Measurements from ENCODE around the gene NUP62.

The NUP62 gene

DNA sequence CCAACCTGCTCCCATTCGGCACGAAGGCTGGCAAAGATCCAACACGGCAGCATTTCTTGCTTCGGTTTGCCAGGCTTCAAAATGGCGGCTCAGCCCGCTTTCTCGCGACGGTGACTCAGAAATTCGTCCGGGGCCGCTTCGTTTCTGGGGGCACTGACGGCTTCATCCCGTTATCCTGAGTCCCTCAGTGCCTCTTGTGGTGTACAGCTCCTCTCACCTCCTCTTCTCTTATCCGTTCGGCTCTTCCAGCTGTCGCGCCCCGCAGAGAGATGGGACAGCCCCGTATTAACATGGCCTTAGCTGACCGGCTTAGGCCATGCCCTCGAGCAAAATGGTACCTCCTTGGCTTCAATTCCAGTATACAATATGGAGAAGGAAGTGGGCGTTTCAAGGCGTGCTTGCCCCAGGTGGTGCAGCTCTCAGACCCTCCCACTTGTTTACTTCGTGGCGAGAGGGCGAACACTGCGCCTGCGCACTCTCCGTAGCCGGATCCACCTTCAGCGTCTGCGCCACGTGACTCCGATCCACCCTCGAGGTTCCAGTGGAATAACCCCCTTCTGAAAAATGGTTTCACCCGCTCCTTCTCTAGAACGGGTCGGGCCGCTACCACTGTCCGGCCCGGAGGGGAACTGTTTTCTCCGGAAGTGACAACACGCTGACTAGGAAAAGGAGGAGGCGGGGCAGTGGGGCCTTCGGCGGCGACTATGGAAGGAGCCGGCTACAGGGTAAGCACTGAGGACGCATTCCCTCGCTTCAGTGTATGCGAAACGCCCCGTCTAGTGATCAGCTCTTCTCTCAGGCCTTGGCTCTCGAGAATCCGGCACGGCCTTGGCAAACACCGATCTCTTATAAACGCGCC is 52.1 kb downstream of the NUP62 start, which contains the start of the genes AKT1S1 and TBC1D17:
TSS of gene AKT1S1 (minus strand) at position 336 of the 859 bp plus-strand sequence. CDS start 4,060 bp downstream, outside the sequence.
TSS of gene TBC1D17 (plus strand) at position 683 of the 859 bp plus-strand sequence. CDS start at position 705, 22 bp downstream.
- H3K4me3 ChIP-seq (ENCODE audit: low read depth in 1 of 5, low read length in 5 of 5) = peak within 1 kb of the TSS; percentile 86 to 100 (median 98)
- H3K36me3 ChIP-seq (ENCODE audit: control insufficient read depth in 5 of 5, insufficient read depth in 5 of 5, low read length in 5 of 5) = peaks cover 0 to 52% (median 36%) of the 10 kb centered on the region in 5 donors
- peaks cover 3 to 36% (median 28%) of the 10 kb centered on the region in 5 donors for H3K4me1 ChIP-seq (ENCODE audit: control insufficient read depth in 5 of 5, insufficient read depth in 5 of 5, low read length in 5 of 5)
- H3K9ac ChIP-seq (ENCODE audit: low read length in 5 of 5) = peak within 1 kb of the TSS; percentile 92 to 100 (median 97)
- no peaks in the 10 kb centered on the region for H3K9me3 ChIP-seq (ENCODE audit: control insufficient read depth in 5 of 5, low read length in 5 of 5)
- no peaks in the 10 kb centered on the region for H3K27me3 ChIP-seq (ENCODE audit: control insufficient read depth in 5 of 5, insufficient read depth in 4 of 5, low read length in 5 of 5)
- peak within 1 kb of the TSS; percentile 99 for H3K27ac ChIP-seq (ENCODE audit: low read depth, low read length)

DNA sequence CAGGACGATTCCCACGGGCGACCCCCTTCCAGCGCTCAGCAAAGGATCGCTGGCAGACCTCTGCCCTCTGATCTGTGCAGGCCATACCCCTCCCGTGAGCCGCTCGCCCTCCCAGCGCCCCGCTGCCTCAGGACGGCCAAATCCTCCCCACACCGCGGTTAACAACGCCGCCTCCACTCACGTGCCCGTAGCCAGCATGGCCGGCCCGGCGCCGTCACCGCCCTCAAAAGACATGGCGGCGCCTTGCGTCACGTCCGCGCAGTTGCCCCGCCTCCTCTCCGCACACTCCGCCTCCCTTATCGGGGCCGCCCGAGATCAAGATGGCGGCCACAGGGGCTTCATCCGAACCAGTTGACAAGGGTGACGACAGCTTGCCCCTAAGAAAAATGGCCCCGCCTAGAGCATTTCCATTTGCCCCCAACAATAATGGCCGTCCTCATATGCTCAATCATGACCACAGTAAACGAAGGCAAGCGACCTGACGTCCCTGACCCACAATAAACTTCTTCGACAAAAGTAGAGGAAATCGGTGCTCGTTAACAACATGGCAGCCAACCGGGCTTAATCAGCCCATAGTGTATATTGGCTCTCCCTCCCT is 52.8 kb downstream of the NUP62 start:
- Histone ChIP-seq H3K4me1 (ENCODE audit: control insufficient read depth in 5 of 5, insufficient read depth in 5 of 5, low read length in 5 of 5) (peaks cover 3 to 36% (median 31%) of the 10 kb centered on the region in 5 donors), H3K4me3 (ENCODE audit: low read depth in 1 of 5, low read length in 5 of 5) (peak overlapping the region; percentile 86 to 100 (median 98)), H3K9me3 (ENCODE audit: control insufficient read depth in 5 of 5, low read length in 5 of 5) (no peaks in the 10 kb centered on the region), H3K36me3 (ENCODE audit: control insufficient read depth in 5 of 5, insufficient read depth in 5 of 5, low read length in 5 of 5) (peaks cover 0 to 48% (median 31%) of the 10 kb centered on the region in 5 donors), H3K27me3 (ENCODE audit: control insufficient read depth in 5 of 5, insufficient read depth in 4 of 5, low read length in 5 of 5) (no peaks in the 10 kb centered on the region), H3K9ac (ENCODE audit: low read length in 5 of 5) (peak overlapping the region; percentile 92 to 100 (median 97)), H3K27ac (ENCODE audit: low read depth, low read length) (peak overlapping the region; percentile 99)

DNA sequence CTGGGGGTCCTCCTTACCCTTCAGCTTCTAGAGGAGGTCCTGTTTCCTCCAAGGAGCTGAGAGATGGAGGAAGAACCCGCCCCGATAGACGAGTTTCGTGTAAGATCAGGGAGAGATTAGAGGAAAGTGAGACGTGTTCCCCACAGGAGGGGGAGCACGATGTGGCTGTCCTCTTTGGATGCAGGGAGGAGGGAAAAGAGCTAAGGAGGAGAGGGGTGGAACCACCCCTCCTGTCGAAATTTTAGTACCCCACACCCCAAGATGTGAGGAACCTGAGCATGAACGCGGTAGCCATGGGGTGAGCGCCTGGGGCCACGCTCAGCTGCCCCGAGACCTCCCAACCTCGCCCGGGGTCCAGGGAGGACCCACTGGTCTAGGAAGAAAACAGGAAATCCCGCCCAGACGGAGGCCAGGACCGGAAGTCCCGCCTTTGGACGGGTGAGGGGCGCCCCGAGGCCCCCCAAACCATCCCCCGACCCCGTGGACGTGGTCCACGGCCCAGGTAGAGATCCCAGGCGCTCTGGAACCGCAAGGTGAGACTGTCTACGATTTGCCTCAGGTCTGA is 53.4 kb downstream of the NUP62 start:
- peak overlapping the region; percentile 82 to 100 (median 96) for H3K4me3 ChIP-seq (ENCODE audit: low read depth in 1 of 5, low read length in 5 of 5)
- no peaks in the 10 kb centered on the region for H3K9me3 ChIP-seq (ENCODE audit: control insufficient read depth in 5 of 5, low read length in 5 of 5)
- H3K36me3 ChIP-seq (ENCODE audit: control insufficient read depth in 5 of 5, insufficient read depth in 5 of 5, low read length in 5 of 5) = peaks cover 0 to 48% (median 28%) of the 10 kb centered on the region in 5 donors
- H3K27ac ChIP-seq (ENCODE audit: low read depth, low read length) = peak overlapping the region; percentile 99
- peaks cover 3 to 38% (median 31%) of the 10 kb centered on the region in 5 donors for H3K4me1 ChIP-seq (ENCODE audit: control insufficient read depth in 5 of 5, insufficient read depth in 5 of 5, low read length in 5 of 5)
- H3K9ac ChIP-seq (ENCODE audit: low read length in 5 of 5) = peak overlapping the region; percentile 63 to 100 (median 97)
- no peaks in the 10 kb centered on the region for H3K27me3 ChIP-seq (ENCODE audit: control insufficient read depth in 5 of 5, insufficient read depth in 4 of 5, low read length in 5 of 5)

DNA sequence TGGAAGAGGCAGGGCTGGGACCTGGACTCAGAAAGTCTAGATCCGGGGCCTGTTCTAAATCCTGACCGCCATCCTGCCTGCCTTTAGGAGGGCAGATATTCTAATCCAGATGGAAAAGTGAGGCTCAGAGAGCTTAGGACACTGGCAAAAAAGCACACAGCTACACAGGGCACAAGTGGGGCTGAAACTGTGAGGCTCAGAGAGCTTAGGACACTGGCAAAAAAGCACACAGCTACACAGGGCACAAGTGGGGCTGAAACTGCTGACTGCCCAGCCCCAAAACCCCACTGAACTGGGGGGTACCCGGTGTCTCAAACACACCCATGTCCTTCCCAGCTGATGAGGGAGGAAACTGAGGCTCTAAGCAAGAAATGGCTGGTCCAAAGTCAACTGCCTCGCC is 54.1 kb downstream of the NUP62 start:
- H3K27me3 ChIP-seq (ENCODE audit: control insufficient read depth in 5 of 5, insufficient read depth in 4 of 5, low read length in 5 of 5) = no peaks in the 10 kb centered on the region
- peak overlapping the region; percentile 63 to 100 (median 97) for H3K9ac ChIP-seq (ENCODE audit: low read length in 5 of 5)
- H3K36me3 ChIP-seq (ENCODE audit: control insufficient read depth in 5 of 5, insufficient read depth in 5 of 5, low read length in 5 of 5) = peaks cover 0 to 46% (median 22%) of the 10 kb centered on the region in 5 donors
- peaks cover 4 to 45% (median 37%) of the 10 kb centered on the region in 5 donors for H3K4me1 ChIP-seq (ENCODE audit: control insufficient read depth in 5 of 5, insufficient read depth in 5 of 5, low read length in 5 of 5)
- no peaks in the 10 kb centered on the region for H3K9me3 ChIP-seq (ENCODE audit: control insufficient read depth in 5 of 5, low read length in 5 of 5)
- H3K4me3 ChIP-seq (ENCODE audit: low read depth in 1 of 5, low read length in 5 of 5) = peak overlapping the region; percentile 82 to 100 (median 96)
- H3K27ac ChIP-seq (ENCODE audit: low read depth, low read length) = no peak overlapping the region

DNA sequence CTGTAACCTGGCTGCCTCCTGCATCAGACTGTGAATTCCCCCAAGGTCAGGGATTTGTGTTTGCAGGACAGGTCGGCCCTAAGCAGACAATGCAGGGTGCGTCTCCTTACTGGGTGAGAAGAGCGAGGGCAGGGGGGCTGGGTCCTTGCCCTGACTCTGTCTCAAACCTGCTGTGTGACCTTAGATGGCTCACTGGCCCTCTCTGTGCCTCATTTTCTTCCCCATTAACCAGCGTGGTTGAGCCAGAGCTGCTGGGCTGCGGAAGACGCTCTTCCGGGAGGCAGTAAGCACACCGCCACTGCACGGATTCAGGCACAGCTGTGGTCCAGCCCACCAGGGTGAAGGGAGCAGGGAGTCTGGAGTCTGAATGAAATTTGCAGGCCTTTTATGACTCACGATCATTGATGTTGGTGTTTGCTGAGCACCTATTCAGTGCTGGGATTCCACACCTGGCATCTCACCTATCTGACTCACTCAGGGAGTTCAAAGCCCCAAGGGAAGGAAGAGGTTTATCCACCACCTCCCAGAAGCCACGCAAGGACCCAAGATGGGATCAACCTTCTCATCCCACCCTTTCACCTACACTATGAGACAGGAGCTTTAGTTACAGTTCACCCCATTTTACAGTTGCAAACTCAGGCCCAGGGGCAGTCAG is 54.7 kb downstream of the NUP62 start:
- H3K27ac ChIP-seq (ENCODE audit: low read depth, low read length) = no peak overlapping the region
- no peaks in the 10 kb centered on the region for H3K9me3 ChIP-seq (ENCODE audit: control insufficient read depth in 5 of 5, low read length in 5 of 5)
- H3K27me3 ChIP-seq (ENCODE audit: control insufficient read depth in 5 of 5, insufficient read depth in 4 of 5, low read length in 5 of 5) = no peaks in the 10 kb centered on the region
- H3K4me1 ChIP-seq (ENCODE audit: control insufficient read depth in 5 of 5, insufficient read depth in 5 of 5, low read length in 5 of 5) = peaks cover 6 to 50% (median 40%) of the 10 kb centered on the region in 5 donors
- peak overlapping the region in 4 of 5 donors; percentile 38 to 100 (median 96) for H3K9ac ChIP-seq (ENCODE audit: low read length in 5 of 5)
- H3K4me3 ChIP-seq (ENCODE audit: low read depth in 1 of 5, low read length in 5 of 5) = no peak overlapping the region
- H3K36me3 ChIP-seq (ENCODE audit: control insufficient read depth in 5 of 5, insufficient read depth in 5 of 5, low read length in 5 of 5) = peaks cover 0 to 41% (median 19%) of the 10 kb centered on the region in 5 donors

DNA sequence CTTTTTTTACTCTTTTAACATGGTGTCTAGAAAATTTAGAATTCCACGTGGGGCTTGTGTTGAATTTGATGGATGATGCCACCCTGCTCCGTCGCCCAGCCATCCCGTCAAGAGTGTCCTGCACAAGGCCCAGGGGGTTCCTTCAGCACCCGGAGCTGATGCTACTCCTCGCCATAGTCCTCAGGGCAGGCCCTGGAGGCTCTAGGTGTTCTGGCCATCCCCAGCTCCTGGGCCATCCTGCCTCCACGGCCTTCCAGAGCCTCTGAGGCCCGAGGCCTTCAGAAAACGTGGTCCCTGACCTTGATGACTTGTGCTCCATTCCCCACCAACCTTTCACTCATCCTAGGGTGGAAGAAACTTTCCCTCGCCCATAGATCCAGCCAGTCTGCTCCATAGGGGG is 55.5 kb downstream of the NUP62 start:
- H3K4me3 ChIP-seq (ENCODE audit: low read depth in 1 of 5, low read length in 5 of 5) = no peak overlapping the region
- no peak overlapping the region for H3K27ac ChIP-seq (ENCODE audit: low read depth, low read length)
- H3K36me3 ChIP-seq (ENCODE audit: control insufficient read depth in 5 of 5, insufficient read depth in 5 of 5, low read length in 5 of 5) = peaks cover 0 to 33% (median 12%) of the 10 kb centered on the region in 5 donors
- H3K9ac ChIP-seq (ENCODE audit: low read length in 5 of 5) = peak overlapping the region in 1 of 5 donors; percentile 2
- H3K4me1 ChIP-seq (ENCODE audit: control insufficient read depth in 5 of 5, insufficient read depth in 5 of 5, low read length in 5 of 5) = peaks cover 11 to 50% (median 39%) of the 10 kb centered on the region in 5 donors
- no peaks in the 10 kb centered on the region for H3K27me3 ChIP-seq (ENCODE audit: control insufficient read depth in 5 of 5, insufficient read depth in 4 of 5, low read length in 5 of 5)
- no peaks in the 10 kb centered on the region for H3K9me3 ChIP-seq (ENCODE audit: control insufficient read depth in 5 of 5, low read length in 5 of 5)

DNA sequence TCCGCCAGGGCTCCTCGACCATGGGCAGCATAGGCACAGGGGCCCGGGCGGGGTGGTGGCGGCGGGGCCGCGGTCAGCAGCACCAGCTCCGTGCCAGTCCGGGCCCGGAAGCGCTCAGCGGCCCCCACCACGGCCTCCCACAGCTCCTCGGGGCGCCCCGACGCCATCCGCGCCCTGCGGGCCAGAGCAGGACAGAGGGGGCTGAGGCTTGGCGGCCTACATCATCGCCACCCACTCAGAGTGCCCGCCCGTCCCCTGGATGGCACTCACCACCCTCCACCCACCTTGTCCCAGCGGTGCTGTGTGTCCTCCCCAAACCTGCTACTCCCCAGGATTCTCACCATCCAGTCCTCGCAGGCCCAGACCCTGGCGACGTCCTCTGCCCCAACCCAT is 56.2 kb downstream of the NUP62 start:
- no peaks in the 10 kb centered on the region for H3K9me3 ChIP-seq (ENCODE audit: control insufficient read depth in 5 of 5, low read length in 5 of 5)
- no peaks in the 10 kb centered on the region for H3K27me3 ChIP-seq (ENCODE audit: control insufficient read depth in 5 of 5, insufficient read depth in 4 of 5, low read length in 5 of 5)

DNA sequence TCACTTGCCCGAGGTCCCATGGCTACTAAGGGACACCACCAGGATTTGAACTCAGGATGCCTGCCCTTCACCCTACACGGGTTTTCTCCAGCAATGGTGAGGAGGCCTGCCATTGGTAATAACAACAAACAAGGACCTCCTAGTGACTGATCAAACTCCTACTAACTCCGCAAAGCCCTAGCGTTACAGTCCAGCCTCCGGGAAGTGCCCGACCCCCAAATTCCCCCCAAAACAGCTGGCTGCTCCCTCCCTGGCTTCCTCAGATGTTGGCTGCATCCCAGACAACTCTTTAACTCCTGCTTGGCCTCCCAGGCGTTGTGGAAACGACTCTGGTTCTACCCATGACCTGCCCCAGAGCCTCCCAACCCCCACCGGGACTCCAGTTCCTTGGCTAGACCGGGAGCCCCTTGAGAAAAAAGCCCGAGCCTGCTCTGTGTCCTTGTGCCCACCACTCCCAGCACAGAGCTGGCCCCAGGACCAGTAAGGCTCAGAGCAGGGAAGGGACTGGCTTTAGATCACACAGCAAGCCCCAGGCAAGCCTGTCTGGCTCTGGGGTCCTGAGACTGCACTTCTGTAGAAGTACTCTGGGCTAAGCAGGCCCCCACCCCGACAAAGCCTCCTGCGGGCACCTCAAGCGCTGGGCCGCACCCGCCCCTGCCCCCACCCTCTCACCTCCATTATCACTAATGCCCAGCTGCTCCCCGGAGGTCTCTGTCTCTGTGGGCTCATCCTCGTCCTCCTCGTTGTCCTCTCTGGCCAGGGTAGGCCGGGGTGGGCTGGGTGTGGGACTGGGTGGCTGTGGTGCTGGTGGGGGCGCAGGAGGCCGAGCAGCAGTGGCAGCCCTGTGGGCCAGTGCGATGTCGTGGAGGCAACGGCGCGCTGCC is 56.8 kb downstream of the NUP62 start:
- Histone ChIP-seq H3K9me3 (ENCODE audit: control insufficient read depth in 5 of 5, low read length in 5 of 5) (no peaks in the 10 kb centered on the region), H3K36me3 (ENCODE audit: control insufficient read depth in 5 of 5, insufficient read depth in 5 of 5, low read length in 5 of 5) (peaks cover 0 to 28% (median 9%) of the 10 kb centered on the region in 5 donors), H3K27ac (ENCODE audit: low read depth, low read length) (no peak overlapping the region), H3K4me3 (ENCODE audit: low read depth in 1 of 5, low read length in 5 of 5) (no peak overlapping the region), H3K27me3 (ENCODE audit: control insufficient read depth in 5 of 5, insufficient read depth in 4 of 5, low read length in 5 of 5) (no peaks in the 10 kb centered on the region), H3K9ac (ENCODE audit: low read length in 5 of 5) (no peak overlapping the region), H3K4me1 (ENCODE audit: control insufficient read depth in 5 of 5, insufficient read depth in 5 of 5, low read length in 5 of 5) (peaks cover 11 to 53% (median 42%) of the 10 kb centered on the region in 5 donors)

More for the DNA sequence above, 56.2 kb downstream of the NUP62 start:
- Histone ChIP-seq H3K4me3 (ENCODE audit: low read depth in 1 of 5, low read length in 5 of 5) (no peak overlapping the region), H3K9ac (ENCODE audit: low read length in 5 of 5) (no peak overlapping the region), H3K27ac (ENCODE audit: low read depth, low read length) (no peak overlapping the region), H3K36me3 (ENCODE audit: control insufficient read depth in 5 of 5, insufficient read depth in 5 of 5, low read length in 5 of 5) (peaks cover 0 to 28% (median 9%) of the 10 kb centered on the region in 5 donors), H3K4me1 (ENCODE audit: control insufficient read depth in 5 of 5, insufficient read depth in 5 of 5, low read length in 5 of 5) (peaks cover 11 to 50% (median 39%) of the 10 kb centered on the region in 5 donors)

Data from subcutaneous abdominal adipose tissue (tissue), 5 donors.